Ovary (tissue), 10 donors: ENCODE results near the gene RPL12. TPM values are rescaled to one million over a fixed set of nuclear protein-coding genes. Genes with fewer than 3 reads are reported as not detected.
A peak's percentile ranks its signal among the peaks of the same experiment; 100 is the strongest.

ENCODE experiments used
- DNase-seq, 5 donors: peaks; one replicate each; pipeline ENCODE4 v3.0.0-alpha.2; 2019 to 2020
- H3K27ac ChIP-seq, 2 donors: fragments of 200-600 bp; one replicate each; pipeline versions ENCODE4 v1.5.1 to v1.8.0; 2019 to 2022
- H3K27me3 ChIP-seq: fragments of 200-600 bp; one replicate; pipeline ENCODE4 v1.8.0; 2022
- H3K36me3 ChIP-seq: fragments of 200-600 bp; sonication (generic); one replicate; pipeline ENCODE4 v1.5.1; 2019
- H3K4me1 ChIP-seq: one replicate; pipeline ENCODE4 v1.8.1; 2013; ENCODE audit warnings: mild to moderate bottlenecking, moderate library complexity; ENCODE audit not compliant: insufficient read depth
- H3K4me3 ChIP-seq: fragments of 200-600 bp; sonication (generic); one replicate; pipeline ENCODE4 v1.5.1; 2017
- H3K9me3 ChIP-seq, 2 donors: fragments of 200-600 bp in 1 of 2; sonication (generic) in 1 of 2; one replicate each; pipeline versions ENCODE4 v1.5.1 to v1.8.1; 2013 to 2019; ENCODE audit warnings: mild to moderate bottlenecking in 1 of 2, moderate library complexity in 1 of 2
- EP300 ChIP-seq: sonication (generic); formaldehyde crosslinking; IDR thresholded peaks from one replicate; pipeline ENCODE4 v1.6.1; 2017; ENCODE audit warnings: antibody characterized with exemption
- POLR2A ChIP-seq: fragments of 450-650 bp; IDR thresholded peaks from one replicate; pipeline ENCODE4 v1.6.1; 2017; ENCODE audit warnings: antibody characterized with exemption, mild to moderate bottlenecking, moderate library complexity
- WGBS, 3 donors: extraction: QIAGEN DNeasy Blood & Tissue Kit in 1 of 3; methylation state at CpG; one replicate each; pipeline versions ENCODE4 v1.1.5 to v1.1.7; 2013 to 2017; 5-methylcytosine and 5-hydroxymethylcytosine counted together
- intact Hi-C, 4 donors: fragments of 100-400 bp; cut with DNase I; formaldehyde crosslinking; loops; one replicate each; pipeline versions ENCODE4 v1.11.0 to v1.15.1; 2022 to 2023
- long read RNA-seq, 3 donors: library from polyadenylated mRNA in 2 of 3; unstranded in 2 of 3; transcript quantifications; one replicate each; pipeline ENCODE4 v2.0.0 and lab custom pipeline, GENCODE V29; 2021 to 2026
- polyA plus RNA-seq, 2 donors: library from polyadenylated mRNA; stranded (reverse); fragments of 200-250 nt in 1 of 2; fragments of 350-450 nt in 1 of 2; fragmentation: Illumina TruSeq in 1 of 2; extraction: RNeasy Lipid Tissue Mini Kit (QIAGEN cat#74804) in 1 of 2; gene quantifications; one replicate each; pipeline ENCODE4 v1.2.3, GENCODE V29; 2013 to 2014
- total RNA-seq, 7 donors: library from RNA; depleted of rRNA in 2 of 7; stranded (reverse); fragments of >200 nt in 2 of 7; fragmentation: NEBNext Ultra II Directional in 3 of 7; extraction: Animal tissue kit (Norgen Biotek cat#: 25700) in 3 of 7; gene quantifications; one replicate each; pipeline versions ENCODE4 v1.1.0 to v1.2.4, GENCODE V29; 2016 to 2023
- TF ChIP-seq, protein P1 (sequence below), 3 donors: fragments of 450-650 bp in 2 of 3; fragments of 200-600 bp in 1 of 3; IDR thresholded peaks; one replicate each; pipeline versions ENCODE4 v1.5.1 to v1.8.0; 2016 to 2022; ENCODE audit warnings: antibody characterized with exemption in 3 of 3, mild to moderate bottlenecking in 1 of 3
- donor health status: DM: no; HTN: no; CAD: no; lungs with moderate emphysema.
- donor health status: DM: no; HTN: no; CAD: no.
- donor health status: Bipolar disorder and iron deficiency.
- donor health status: DM: yes; HTN: yes; CAD: no.
- donor health status: DM: no; HTN: no; CAD: no.
- donor health status: DM: yes; HTN: yes; CAD: no.

Gene RPL12
- total RNA-seq (1,000 to 10,000 TPM; 1,883 to 4,136 (median 2,145) TPM), polyA plus RNA-seq (1,000 to 10,000 TPM; 3,825 to 5,812 TPM)
- long read RNA-seq, donor 1, transcript RPL12-204 (7 exons, 864 nt): minor isoform, 22 of 536 reads
- long read RNA-seq, donor 1, transcript RPL12-201 (7 exons, 633 nt): major isoform, 438 of 536 reads
- long read RNA-seq, donor 1, transcript RPL12-203 (4 exons, 2,275 nt): minor isoform, 10 of 536 reads
- long read RNA-seq, donor 1, partial matches to known transcripts: 45 of 536 reads
- long read RNA-seq, donor 1, other reads (novel, unspliced or antisense): 21 of 536 reads
- long read RNA-seq, donor 2, transcript RPL12-203 (4 exons, 2,275 nt): minor isoform, 185 of 2,596 reads
- long read RNA-seq, donor 2, transcript RPL12-202 (2 exons, 344 nt): minor isoform, 8 of 2,596 reads
- long read RNA-seq, donor 2, transcript RPL12-201 (7 exons, 633 nt): major isoform, 972 of 2,596 reads
- long read RNA-seq, donor 2, transcript RPL12-204 (7 exons, 864 nt): minor isoform, 18 of 2,596 reads
- long read RNA-seq, donor 2, partial matches to known transcripts: 1,340 of 2,596 reads
- long read RNA-seq, donor 2, other reads (novel, unspliced or antisense): 73 of 2,596 reads
- long read RNA-seq, donor 3, transcript RPL12-204 (7 exons, 864 nt): minor isoform, 16 of 1,061 reads
- long read RNA-seq, donor 3, transcript RPL12-201 (7 exons, 633 nt): major isoform, 1,008 of 1,061 reads
- long read RNA-seq, donor 3, partial matches to known transcripts: 31 of 1,061 reads
- long read RNA-seq, donor 3, other reads (novel, unspliced or antisense): 3 of 1,061 reads

DNA sequence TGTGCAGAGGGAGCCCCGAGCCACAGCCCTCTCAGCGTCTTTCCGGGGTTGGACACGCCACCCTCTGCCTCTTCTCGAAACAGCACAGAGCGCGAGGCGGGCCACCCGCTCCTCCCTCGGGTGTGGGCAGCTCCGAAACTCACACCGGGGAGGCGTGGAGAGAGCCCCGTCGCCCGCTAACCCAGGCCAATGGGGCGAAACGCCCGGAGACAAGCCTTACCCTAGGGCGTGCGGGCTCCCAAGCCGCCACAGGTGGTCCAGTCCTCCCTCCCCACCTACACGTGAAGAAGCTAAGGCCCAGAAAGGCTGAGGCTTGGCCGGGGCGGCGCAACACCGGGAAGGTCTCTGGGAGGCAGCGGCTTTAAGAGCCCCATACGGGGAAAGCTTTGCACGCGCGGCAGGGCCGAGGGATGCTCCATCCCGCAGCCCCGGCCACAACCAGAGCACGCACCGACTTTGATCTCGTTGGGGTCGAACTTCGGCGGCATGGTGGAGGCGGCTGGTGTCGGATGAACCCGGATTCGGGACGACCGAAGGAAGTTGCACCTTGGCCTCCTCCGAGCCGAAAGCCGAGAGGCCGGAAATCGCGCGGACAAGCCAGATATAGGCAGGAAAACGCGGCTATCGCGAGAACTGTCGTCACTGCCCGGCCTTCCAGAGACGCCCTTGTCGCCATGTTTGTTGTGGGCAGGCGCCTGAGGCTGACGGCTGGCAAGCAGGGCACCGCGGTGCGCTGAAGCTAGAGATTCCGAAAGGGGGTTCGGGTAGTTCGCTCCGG is at the start of gene RPL12, which contains the start of gene LRSAM1:
Gene RPL12 (minus strand): TSS at position 577 of the 778 bp plus-strand sequence. CDS start 89 bp downstream, at position 488.
Gene LRSAM1 (plus strand): TSS at position 681 of the 778 bp plus-strand sequence. CDS start 3,018 bp downstream, outside the sequence.
- DNase-seq: peak; percentile 98 to 100 (median 99)
- no peak for TF ChIP-seq EP300
- TF ChIP-seq POLR2A: peak; percentile 100
- H3K27ac ChIP-seq: peak within 1 kb of the TSS; percentile 79 to 85
- intact Hi-C loops: loop anchor here in 1 of 4 donors (5.0 kb wide), 1 partner anchor 136 kb away; no protein-coding TSS in a partner anchor
- H3K4me1 ChIP-seq: peaks cover 12% of the 10 kb centered on the region
- no peaks in the 10 kb centered on the region for H3K9me3 ChIP-seq
- no peaks in the 10 kb centered on the region for H3K36me3 ChIP-seq
- no peaks in the 10 kb centered on the region for H3K27me3 ChIP-seq
- H3K4me3 ChIP-seq: peak within 1 kb of the TSS; percentile 85
- 0 to 2% (median 1%) methylated on average over 63 to 71 of the region's 71 CpGs for whole genome bisulfite sequencing, 3 donors

DNA sequence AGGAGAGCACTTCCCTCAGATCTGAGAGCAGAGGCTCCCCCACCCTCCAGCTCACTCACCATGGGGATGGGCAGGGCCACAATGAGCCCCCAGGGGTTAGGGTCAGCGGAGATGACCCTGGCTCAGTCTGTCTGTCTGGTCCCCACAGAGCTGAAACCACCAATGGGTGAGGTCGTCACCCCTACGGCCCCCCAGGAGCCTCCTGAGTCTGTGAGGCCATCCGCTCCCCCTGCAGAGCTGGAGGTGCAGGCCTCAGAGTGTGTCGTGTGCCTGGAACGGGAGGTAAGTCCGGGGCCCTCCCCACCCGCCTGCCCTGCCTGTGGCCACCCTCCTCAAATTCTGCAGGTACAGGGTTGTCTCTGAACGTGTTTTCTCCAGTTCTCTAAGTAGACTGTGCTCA is 49.7 kb upstream of the RPL12 start:
- H3K27me3 ChIP-seq: no peaks in the 10 kb centered on the region
- WGBS, 3 donors: 81 to 85% (median 84%) methylated on average over 9 of the region's 9 CpGs
- H3K4me1 ChIP-seq: no peaks in the 10 kb centered on the region
- no peaks in the 10 kb centered on the region for H3K9me3 ChIP-seq
- no peak for DNase-seq
- H3K27ac ChIP-seq: no peak overlapping the region
- TF ChIP-seq, protein P1, sequence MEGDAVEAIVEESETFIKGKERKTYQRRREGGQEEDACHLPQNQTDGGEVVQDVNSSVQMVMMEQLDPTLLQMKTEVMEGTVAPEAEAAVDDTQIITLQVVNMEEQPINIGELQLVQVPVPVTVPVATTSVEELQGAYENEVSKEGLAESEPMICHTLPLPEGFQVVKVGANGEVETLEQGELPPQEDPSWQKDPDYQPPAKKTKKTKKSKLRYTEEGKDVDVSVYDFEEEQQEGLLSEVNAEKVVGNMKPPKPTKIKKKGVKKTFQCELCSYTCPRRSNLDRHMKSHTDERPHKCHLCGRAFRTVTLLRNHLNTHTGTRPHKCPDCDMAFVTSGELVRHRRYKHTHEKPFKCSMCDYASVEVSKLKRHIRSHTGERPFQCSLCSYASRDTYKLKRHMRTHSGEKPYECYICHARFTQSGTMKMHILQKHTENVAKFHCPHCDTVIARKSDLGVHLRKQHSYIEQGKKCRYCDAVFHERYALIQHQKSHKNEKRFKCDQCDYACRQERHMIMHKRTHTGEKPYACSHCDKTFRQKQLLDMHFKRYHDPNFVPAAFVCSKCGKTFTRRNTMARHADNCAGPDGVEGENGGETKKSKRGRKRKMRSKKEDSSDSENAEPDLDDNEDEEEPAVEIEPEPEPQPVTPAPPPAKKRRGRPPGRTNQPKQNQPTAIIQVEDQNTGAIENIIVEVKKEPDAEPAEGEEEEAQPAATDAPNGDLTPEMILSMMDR (IDR thresholded peaks at IDR 0.05): no peak
- no peak overlapping the region for H3K4me3 ChIP-seq
- no peaks in the 10 kb centered on the region for H3K36me3 ChIP-seq
- intact Hi-C loops: loop anchor here in 3 of 4 donors (10.0 kb wide), 3 partner anchors 224 to 424 kb away; no protein-coding TSS in a partner anchor

DNA sequence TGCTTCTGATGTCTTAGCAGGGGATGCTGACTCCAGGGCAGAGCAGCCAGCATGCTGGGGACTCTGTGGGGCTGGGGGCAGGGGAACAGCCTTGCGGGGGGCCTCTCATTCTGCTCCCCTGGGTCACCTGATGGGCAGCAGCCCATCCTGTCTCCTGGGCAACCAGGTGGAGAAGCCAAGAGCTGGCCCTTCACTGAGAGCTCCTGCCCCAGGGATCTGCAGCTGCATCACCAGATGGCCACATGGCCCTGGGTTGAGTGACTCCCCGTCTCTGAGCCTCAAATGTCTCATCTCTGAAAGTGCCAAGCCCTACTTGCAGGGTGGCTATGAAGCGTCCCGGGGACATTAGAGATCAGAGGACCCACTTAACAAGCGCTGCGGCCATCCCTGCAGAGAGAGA is 49.2 kb upstream of the RPL12 start:
- WGBS, 3 donors: 87 to 94% (median 90%) methylated on average over 6 of the region's 6 CpGs
- DNase-seq: no peak
- TF ChIP-seq POLR2A (no peak), EP300 (no peak)
- TF ChIP-seq, protein P1 (IDR thresholded peaks at IDR 0.05): no peak
- H3K27me3 ChIP-seq: no peaks in the 10 kb centered on the region
- H3K4me3 ChIP-seq: no peak overlapping the region
- H3K9me3 ChIP-seq: no peaks in the 10 kb centered on the region
- no peak overlapping the region for H3K27ac ChIP-seq
- intact Hi-C loops: loop anchor here in 3 of 4 donors (10.0 kb wide), 3 partner anchors 224 to 424 kb away; no protein-coding TSS in a partner anchor
- peaks cover under 1% of the 10 kb centered on the region for H3K4me1 ChIP-seq
- no peaks in the 10 kb centered on the region for H3K36me3 ChIP-seq

DNA sequence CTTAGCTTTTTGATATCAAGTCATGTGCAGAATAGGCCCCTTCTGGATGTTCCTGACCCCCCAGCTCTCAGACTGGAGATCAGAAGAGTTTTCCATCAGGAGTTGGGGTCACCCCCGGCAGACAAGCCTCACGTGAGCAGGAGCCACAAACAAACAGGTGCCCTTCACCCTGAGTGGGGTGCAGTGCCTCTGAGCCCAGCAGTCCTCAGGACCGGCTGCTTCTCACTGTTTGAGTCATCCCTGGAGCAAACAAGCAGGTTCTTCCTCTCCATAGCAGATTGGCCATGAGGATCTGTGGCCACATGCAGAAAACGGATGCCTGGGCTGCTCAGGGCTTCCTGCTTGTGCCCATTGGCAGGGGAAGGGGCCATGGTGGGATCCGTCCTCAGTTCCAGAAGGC is 47.1 kb upstream of the RPL12 start:
- Histone ChIP-seq H3K27me3 (no peaks in the 10 kb centered on the region), H3K4me1 (peaks cover 3% of the 10 kb centered on the region), H3K9me3 (no peaks in the 10 kb centered on the region), H3K27ac (no peak overlapping the region), H3K36me3 (no peaks in the 10 kb centered on the region), H3K4me3 (no peak overlapping the region)
- intact Hi-C loops: no loop called here
- no peak for DNase-seq
- TF ChIP-seq POLR2A: no peak
- TF ChIP-seq, protein P1 (IDR thresholded peaks at IDR 0.05): no peak
- TF ChIP-seq EP300: no peak
- 83 to 90% (median 88%) methylated on average over 5 of the region's 5 CpGs for WGBS, 3 donors
